ENCODE results near the gene ZNF148.
"Not testable (repeated sequence)": the region's sequence is repeated elsewhere in the genome, so short reads cannot be mapped to it uniquely, and the experiment has no call there.

ZNF148 gene

GRCh38 chr3:125374996-125375941 is at the start of gene ZNF148:
TSS of gene ZNF148 (minus strand) at chr3:125375325. CDS start at chr3:125313640, 61,685 bp downstream.
- DNase-seq (ENCODE audit: low read depth in 2 of 2) = peak; percentile 82 to 84

- no peak for DNase-seq (ENCODE audit: low read depth in 2 of 2)
Observed at GRCh38 chr3:125418306-125418705, 43.2 kb upstream of the ZNF148 start.

- DNase-seq (ENCODE audit: low read depth in 2 of 2) = no peak
Observed at GRCh38 chr3:125416235-125416634, 41.1 kb upstream of the ZNF148 start.

- DNase-seq (ENCODE audit: low read depth in 2 of 2) = no peak
Observed at GRCh38 chr3:125414669-125415068, 39.5 kb upstream of the ZNF148 start.

- no peak for DNase-seq (ENCODE audit: low read depth in 2 of 2)
Observed at GRCh38 chr3:125410922-125411321, 35.8 kb upstream of the ZNF148 start.

GRCh38 chr3:125406070-125406469 is 30.9 kb upstream of the ZNF148 start:
- DNase-seq (ENCODE audit: low read depth in 2 of 2) = no peak

GRCh38 chr3:125405515-125405914 is 30.4 kb upstream of the ZNF148 start:
- DNase-seq (ENCODE audit: low read depth in 2 of 2) = not testable (repeated sequence)

GRCh38 chr3:125403789-125404188 is 28.7 kb upstream of the ZNF148 start:
- DNase-seq (ENCODE audit: low read depth in 2 of 2) = no peak

- no peak for DNase-seq (ENCODE audit: low read depth in 2 of 2)
Observed at GRCh38 chr3:125402639-125403038, 27.5 kb upstream of the ZNF148 start.

GRCh38 chr3:125401402-125401801 is 26.3 kb upstream of the ZNF148 start:
- no peak for DNase-seq (ENCODE audit: low read depth in 2 of 2)

GRCh38 chr3:125398952-125399351 is 23.8 kb upstream of the ZNF148 start:
- no peak for DNase-seq (ENCODE audit: low read depth in 2 of 2)

- DNase-seq (ENCODE audit: low read depth in 2 of 2) = no peak
Observed at GRCh38 chr3:125395091-125395490, 20.0 kb upstream of the ZNF148 start.

GRCh38 chr3:125394406-125394805 is 19.3 kb upstream of the ZNF148 start:
- DNase-seq (ENCODE audit: low read depth in 2 of 2) = no peak

- DNase-seq (ENCODE audit: low read depth in 2 of 2) = no peak
Observed at GRCh38 chr3:125389282-125389681, 14.2 kb upstream of the ZNF148 start.

- DNase-seq (ENCODE audit: low read depth in 2 of 2) = not testable (repeated sequence)
Observed at GRCh38 chr3:125388369-125388768, 13.2 kb upstream of the ZNF148 start.

GRCh38 chr3:125386811-125387210 is 11.7 kb upstream of the ZNF148 start:
- no peak for DNase-seq (ENCODE audit: low read depth in 2 of 2)

- DNase-seq (ENCODE audit: low read depth in 2 of 2) = no peak
Observed at GRCh38 chr3:125383744-125384143, 8.6 kb upstream of the ZNF148 start.

- no peak for DNase-seq (ENCODE audit: low read depth in 2 of 2)
Observed at GRCh38 chr3:125382298-125382697, 7.2 kb upstream of the ZNF148 start.

- DNase-seq (ENCODE audit: low read depth in 2 of 2) = no peak
Observed at GRCh38 chr3:125381743-125382142, 6.6 kb upstream of the ZNF148 start.

GRCh38 chr3:125381314-125381713 is 6.2 kb upstream of the ZNF148 start:
- DNase-seq (ENCODE audit: low read depth in 2 of 2) = no peak

GRCh38 chr3:125379483-125379882 is 4.4 kb upstream of the ZNF148 start:
- DNase-seq (ENCODE audit: low read depth in 2 of 2) = no peak

- DNase-seq (ENCODE audit: low read depth in 2 of 2) = no peak
Observed at GRCh38 chr3:125378762-125379161, 3.6 kb upstream of the ZNF148 start.

GRCh38 chr3:125375950-125376679 is 990 bp upstream of the ZNF148 start:
- DNase-seq (ENCODE audit: low read depth in 2 of 2) = no peak

Measured in stimulated activated CD8-positive, alpha-beta memory T cell treated with anti-CD3 and anti-CD28 coated beads, Interleukin-7, amount 100 ng/mL, for 1 hour (primary cell).